Stimulated activated CD8-positive, alpha-beta memory T cell treated with anti-CD3 and anti-CD28 coated beads, Interleukin-15, amount 100 ng/mL, for 24 hours (primary cell): ENCODE data around the gene NDUFA13.
"Not testable (repeated sequence)": the region's sequence is repeated elsewhere in the genome, so short reads cannot be mapped to it uniquely, and the experiment has no call there.

Experiments used
- DNase-seq: peaks from one replicate; pipeline ENCODE4 v3.0.0-alpha.2; 2020; ENCODE audit warnings: low read depth

The NDUFA13 gene

GRCh38 chr19:19515642-19516519 lies at the start of gene NDUFA13:
TSS of gene NDUFA13 (plus strand) at chr19:19516225. CDS start at chr19:19516239, 14 bp downstream.
- peak; percentile 94 for DNase-seq

- no peak for DNase-seq
Observed at GRCh38 chr19:19468424-19469050, 47.5 kb upstream of the NDUFA13 start.

- DNase-seq = no peak
Observed at GRCh38 chr19:19470579-19470978, 45.4 kb upstream of the NDUFA13 start.

- no peak for DNase-seq
Observed at GRCh38 chr19:19471682-19472081, 44.3 kb upstream of the NDUFA13 start.

GRCh38 chr19:19472106-19472505 lies 43.9 kb upstream of the NDUFA13 start:
- not testable (repeated sequence) for DNase-seq

GRCh38 chr19:19475015-19475765 lies 40.8 kb upstream of the NDUFA13 start:
- no peak for DNase-seq

GRCh38 chr19:19475849-19476828 lies 39.9 kb upstream of the NDUFA13 start:
- DNase-seq = no peak

- DNase-seq = no peak
Observed at GRCh38 chr19:19477705-19478383, 38.2 kb upstream of the NDUFA13 start.

- no peak for DNase-seq
Observed at GRCh38 chr19:19480688-19481087, 35.3 kb upstream of the NDUFA13 start.

- DNase-seq = no peak
Observed at GRCh38 chr19:19482809-19483596, 33.0 kb upstream of the NDUFA13 start.

GRCh38 chr19:19485161-19485997 lies 30.6 kb upstream of the NDUFA13 start:
- DNase-seq = no peak

- DNase-seq = no peak
Observed at GRCh38 chr19:19485998-19486290, 30.1 kb upstream of the NDUFA13 start.

GRCh38 chr19:19486343-19487076 lies 29.5 kb upstream of the NDUFA13 start:
- no peak for DNase-seq

GRCh38 chr19:19487077-19487949 lies 28.7 kb upstream of the NDUFA13 start:
- DNase-seq = no peak

- DNase-seq = no peak
Observed at GRCh38 chr19:19487950-19488874, 27.8 kb upstream of the NDUFA13 start.

- DNase-seq = peak; percentile 47
Observed at GRCh38 chr19:19488875-19489690, 26.9 kb upstream of the NDUFA13 start.
